Heart left ventricle (tissue), 13 donors: Measurements from ENCODE around the gene PCCA.
"Not testable (repeated sequence)": the region's sequence is repeated elsewhere in the genome, so short reads cannot be mapped to it uniquely, and the experiment has no call there.

ENCODE experiments used
- CTCF ChIP-seq, 12 donors: fragments of 200-600 bp; sonication (generic) in 4 of 12; IDR thresholded peaks; one replicate each; pipeline versions ENCODE4 v1.5.0 to v1.8.0; 2018 to 2022; ENCODE audit warnings: antibody characterized with exemption in 12 of 12, mild to moderate bottlenecking in 5 of 12
- POLR2A ChIP-seq, 2 donors: fragments of 450-650 bp; IDR thresholded peaks; one replicate each; pipeline ENCODE4 v1.6.1; 2017; ENCODE audit warnings: antibody characterized with exemption in 2 of 2, mild to moderate bottlenecking in 2 of 2, moderate library complexity in 2 of 2
- donor health status: ischemic (EF 13 %, LVEDD 7.1; RV severe dilation, severe dysfunction).
- donor health status: DM: no; HTN: yes; CAD: no.
- donor health status: DM: no; HTN: no; CAD: no.
- donor health status: ischemic (EF 25% LVEDD 6.9; RV normal size, moderate dysfunction).
- donor health status: ischemic (EF 25% LVEDD 5.7; RV mildly dilated, moderate dysfunction).
- donor health status: ischemic (EF 35%, LVEDD 5.7; RV mildly dilated, moderate dysfunction).
- donor health status: nonischemic (EF 11% LVEDD 7.7; RV severe dilation, severe dysfunction).
- donor health status: DM: yes; HTN: yes; CAD: no.
- donor health status: PGD.
- donor health status: ischemic (EF 29% LVEDD 5.4; RV normal size, mild dysfunction).
- donor health status: nonischemic (EF 23%, LVEDD 6.1; RV moderate dilation, normal function).

GRCh38 chr13:100141461-100141961, 52.6 kb downstream of the PCCA start:
- TF ChIP-seq POLR2A, CTCF (IDR thresholded peaks at IDR 0.05): not testable (repeated sequence)
